CD4-positive, alpha-beta T cell treated with Interleukin-15 for 1 hour (primary cell): ENCODE results near the gene PRXL2C.

Experiments used
- DNase-seq: peaks from one replicate; pipeline ENCODE4 v3.0.0-alpha.2; 2020

PRXL2C gene

DNA sequence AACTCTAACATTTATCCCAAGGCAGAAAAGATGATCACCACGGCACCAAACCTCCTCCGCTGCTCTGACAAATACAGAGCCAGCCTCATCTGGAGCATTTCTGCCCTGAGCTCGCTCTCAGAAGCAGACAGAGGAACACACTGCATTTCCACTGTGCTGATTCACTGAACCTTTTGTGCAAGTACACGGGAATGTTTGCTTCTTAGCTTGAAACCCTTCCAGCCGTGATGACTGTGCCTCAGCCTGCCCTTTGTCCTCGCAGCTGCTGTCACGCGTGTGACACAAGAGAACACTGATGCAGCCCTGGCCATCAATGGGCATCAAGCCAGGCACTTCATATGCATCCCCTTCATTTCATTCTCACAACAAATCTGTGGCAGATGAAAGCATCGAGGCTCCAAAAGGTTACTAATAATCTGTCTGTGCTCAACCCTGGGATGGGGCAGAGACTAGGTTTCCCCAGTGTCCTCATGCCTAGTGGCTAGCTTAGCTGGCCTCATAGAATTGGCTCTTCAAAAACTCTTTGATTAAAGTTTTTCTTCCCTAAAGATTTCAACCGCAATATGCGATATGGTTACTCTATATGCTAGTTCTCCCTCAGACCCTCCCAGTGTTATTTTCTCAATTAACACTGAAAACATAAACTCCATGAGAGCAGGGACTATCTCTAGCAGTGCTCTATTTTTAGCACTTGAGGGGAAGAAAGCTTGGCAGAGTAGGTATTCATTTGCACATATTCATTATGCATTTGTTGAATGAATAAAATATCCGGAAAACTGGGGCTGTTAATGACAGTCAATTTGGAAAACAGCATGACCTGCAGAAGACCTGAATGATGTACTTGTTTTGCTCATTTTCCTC, 42.8 kb downstream of the PRXL2C start:
- DNase-seq, result no peak

DNA sequence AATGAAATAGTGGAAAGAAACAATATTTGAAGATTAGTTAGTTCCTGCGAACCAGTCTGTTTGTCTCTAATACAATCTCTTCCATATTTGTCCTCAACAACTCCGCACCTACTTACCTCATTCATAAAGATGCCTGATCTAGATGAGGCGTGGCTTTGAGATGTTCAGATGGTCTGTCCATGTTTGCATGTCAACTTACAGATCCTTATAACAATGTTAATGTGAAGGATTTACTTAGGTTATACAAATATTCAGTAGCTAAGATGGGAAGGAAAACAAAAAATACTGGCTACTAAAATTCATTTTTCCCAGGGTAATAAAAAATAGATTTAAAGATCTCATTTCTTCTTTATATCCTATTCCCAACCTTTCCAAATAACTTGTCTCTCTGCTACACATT, 43.8 kb downstream of the PRXL2C start:
- no peak for DNase-seq

DNA sequence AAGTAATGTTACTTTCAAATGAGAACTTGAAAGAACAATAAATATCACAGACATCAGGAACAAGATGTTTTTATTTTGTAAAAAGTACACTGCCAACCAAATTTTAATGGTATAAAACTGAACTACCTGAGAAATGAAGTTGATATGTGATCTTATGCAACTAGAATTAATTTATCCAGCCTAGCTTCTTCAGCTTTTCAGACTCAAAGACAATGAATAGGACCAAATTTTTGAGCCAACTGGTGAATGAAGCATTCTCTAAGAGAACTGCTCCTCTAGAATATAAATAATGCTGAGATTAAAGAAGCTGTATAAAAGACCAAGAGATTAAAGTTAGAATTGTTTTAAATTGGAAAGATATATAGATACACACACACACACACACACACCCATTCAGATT, 45.4 kb downstream of the PRXL2C start:
- DNase-seq, result no peak

DNA sequence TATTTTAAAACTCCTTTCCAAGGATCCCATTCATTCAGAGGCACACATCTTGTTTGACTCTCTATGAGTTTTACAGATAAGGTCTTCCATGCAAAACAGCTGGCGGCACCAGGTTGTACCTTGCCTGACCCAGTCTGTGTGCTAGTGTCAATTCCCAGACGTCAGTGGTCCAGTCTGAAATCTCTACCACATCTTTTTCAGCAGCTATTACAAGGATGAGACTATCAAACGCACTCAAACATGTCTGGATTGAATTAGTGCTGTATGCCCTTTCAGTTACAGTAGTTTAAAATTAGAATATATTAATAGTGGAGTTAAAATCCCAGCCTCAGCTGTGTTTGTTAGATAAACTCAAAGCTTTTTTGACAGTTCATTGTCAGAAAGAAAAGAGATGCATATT, 47.1 kb downstream of the PRXL2C start:
- no peak for DNase-seq

DNA sequence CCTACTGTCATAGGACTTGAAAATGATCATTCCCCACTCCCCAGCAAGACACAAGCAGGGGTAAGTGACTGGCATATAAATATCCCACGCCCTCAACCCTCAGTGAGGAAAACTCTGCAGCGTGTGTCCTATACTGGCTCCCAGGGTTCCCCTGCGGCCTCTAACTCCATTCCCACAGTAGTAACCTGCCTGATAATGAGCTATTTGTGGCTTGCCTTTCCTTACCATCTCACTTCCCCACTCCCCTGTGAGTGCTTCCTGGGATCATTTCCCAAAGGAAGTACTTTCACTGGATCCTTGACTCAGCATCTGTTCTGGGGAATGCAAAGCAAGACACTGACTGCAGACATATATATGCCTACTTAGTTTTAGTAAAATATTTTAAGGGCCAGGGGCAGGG, 49.8 kb downstream of the PRXL2C start:
- DNase-seq, result no peak

DNA sequence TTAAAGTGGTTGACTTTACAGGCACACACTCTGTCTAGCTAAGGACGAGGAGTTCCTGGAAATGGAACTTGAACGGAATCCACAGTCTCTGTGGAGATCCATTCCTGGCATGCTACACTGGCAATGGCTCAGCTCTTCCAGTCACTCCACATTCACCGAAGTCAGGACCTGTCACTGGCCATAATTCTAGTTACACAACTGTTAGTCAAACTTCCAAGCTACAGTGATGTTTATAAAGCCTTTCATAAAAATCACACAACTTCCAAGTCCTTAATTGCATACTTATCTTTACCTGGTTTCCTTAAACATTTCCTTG, 51.2 kb downstream of the PRXL2C start:
- no peak for DNase-seq

DNA sequence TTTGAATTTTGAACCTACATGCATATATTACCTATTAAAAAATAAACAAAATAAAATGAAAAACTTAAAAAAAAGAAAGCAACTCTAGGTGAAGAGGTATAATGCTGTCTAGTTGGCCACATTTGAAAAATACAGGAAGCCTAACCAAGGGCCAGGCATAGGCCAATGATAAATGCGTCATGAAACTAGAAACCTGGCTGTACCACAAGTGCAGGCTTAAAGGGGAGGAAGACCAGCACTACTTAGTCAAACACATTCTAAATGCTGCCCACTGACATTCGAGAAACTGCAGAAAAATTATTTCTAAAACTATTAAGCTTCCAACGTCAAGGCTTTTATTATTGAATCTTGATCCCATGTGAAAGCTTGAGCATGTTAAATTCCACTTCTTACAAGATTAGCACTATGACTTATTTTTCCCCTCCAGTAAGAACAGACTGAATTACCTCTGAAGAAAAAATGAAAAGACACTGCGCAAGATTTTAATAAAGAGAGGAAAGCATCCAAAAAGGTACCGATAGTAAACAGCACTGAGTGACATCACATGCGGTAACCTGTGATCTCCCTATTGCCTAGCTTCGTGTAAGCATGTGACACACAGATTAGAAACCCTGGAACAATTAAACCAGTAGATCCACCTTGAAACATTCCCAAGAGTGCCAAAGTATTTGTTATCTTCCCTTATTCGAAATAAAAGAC, 51.7 kb downstream of the PRXL2C start:
- no peak for DNase-seq

DNA sequence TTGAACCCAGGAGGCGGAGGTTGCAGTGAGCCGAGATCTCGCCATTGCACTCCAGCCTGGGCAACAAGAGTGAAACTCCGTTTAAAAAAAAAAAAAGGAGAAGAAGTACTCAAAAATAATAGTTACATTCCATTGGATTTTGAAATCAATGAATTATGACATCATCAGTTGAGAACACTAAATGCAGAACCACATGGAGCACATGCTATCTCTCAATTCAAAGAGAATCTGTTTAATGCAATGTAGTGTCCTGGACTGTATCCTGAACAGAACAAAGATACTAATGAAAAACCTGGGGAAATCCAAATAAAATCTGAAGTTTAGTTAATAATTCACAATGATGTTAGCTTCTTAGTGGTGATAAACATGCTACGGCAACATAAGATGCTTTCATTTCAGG, 55.8 kb downstream of the PRXL2C start:
- DNase-seq, result no peak

DNA sequence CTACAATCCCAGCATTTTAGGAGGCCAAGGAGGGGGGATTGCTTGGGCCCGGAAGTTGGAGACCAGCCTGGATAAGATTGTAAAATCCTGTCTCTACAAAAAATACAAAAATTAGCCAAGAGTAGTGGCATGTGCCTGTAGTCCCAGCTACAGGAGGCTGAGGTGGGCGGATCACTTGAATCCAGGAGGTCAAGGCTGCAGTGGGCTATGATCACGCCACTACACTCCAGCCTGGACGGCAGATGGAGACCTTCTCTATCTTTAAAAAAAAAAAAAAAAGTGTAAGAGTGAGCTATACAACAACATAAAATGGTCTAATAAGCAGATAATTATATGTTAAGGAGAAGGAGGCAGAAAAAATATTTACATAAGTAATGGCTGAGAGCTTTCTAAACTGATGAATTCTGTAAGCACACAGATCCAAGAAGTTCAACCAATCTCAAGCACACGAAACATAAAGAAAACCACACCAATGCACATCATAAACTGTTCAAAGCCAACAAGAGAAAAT, 58.5 kb downstream of the PRXL2C start:
- no peak for DNase-seq
